Upper lobe of right lung (tissue), 1 donor: ENCODE data around the gene UFSP1. TPM values are rescaled to one million over a fixed set of nuclear protein-coding genes. Genes with fewer than 3 reads are reported as not detected.

ENCODE experiments used
- ATAC-seq: fragments of 200-7000 bp; cut with Tn5 transposase; one replicate; pipeline ENCODE4 v1.9.1; 2020; ENCODE audit warnings: mild to moderate bottlenecking, moderate library complexity
- DNase-seq: peaks from one replicate; pipeline ENCODE4 v3.0.0-alpha.2; 2020
- H3K27ac ChIP-seq: fragments of 200-600 bp; one replicate; pipeline ENCODE4 v1.8.0; 2022
- H3K27me3 ChIP-seq: fragments of 200-600 bp; one replicate; pipeline ENCODE4 v1.8.0; 2022; ENCODE audit warnings: mild to moderate bottlenecking
- H3K36me3 ChIP-seq: fragments of 200-600 bp; one replicate; pipeline ENCODE4 v1.8.0; 2022
- H3K4me1 ChIP-seq: fragments of 200-600 bp; one replicate; pipeline ENCODE4 v1.8.0; 2022
- H3K4me3 ChIP-seq: fragments of 200-600 bp; one replicate; pipeline ENCODE4 v1.8.0; 2022; ENCODE audit warnings: mild to moderate bottlenecking
- H3K9me3 ChIP-seq: fragments of 200-600 bp; one replicate; pipeline ENCODE4 v1.8.0; 2022
- CTCF ChIP-seq: fragments of 200-600 bp; IDR thresholded peaks from one replicate; pipeline ENCODE4 v1.8.0; 2022; ENCODE audit warnings: antibody characterized with exemption
- intact Hi-C: fragments of 100-400 bp; cut with DNase I; formaldehyde crosslinking; loops from one replicate; pipeline ENCODE4 v1.11.0; 2022
- total RNA-seq: library from RNA; stranded (reverse); fragmentation: NEBNext Ultra II Directional; extraction: Animal tissue kit (Norgen Biotek cat#: 25700); gene quantifications from one replicate; pipeline ENCODE4 v1.2.1, GENCODE V29; 2021
- donor health status: DM: no; HTN: yes; CAD: no; lungs with severe emphysema.

UFSP1 gene
- total RNA-seq, 1 donor from 2014 or later: 3.1 TPM

DNA sequence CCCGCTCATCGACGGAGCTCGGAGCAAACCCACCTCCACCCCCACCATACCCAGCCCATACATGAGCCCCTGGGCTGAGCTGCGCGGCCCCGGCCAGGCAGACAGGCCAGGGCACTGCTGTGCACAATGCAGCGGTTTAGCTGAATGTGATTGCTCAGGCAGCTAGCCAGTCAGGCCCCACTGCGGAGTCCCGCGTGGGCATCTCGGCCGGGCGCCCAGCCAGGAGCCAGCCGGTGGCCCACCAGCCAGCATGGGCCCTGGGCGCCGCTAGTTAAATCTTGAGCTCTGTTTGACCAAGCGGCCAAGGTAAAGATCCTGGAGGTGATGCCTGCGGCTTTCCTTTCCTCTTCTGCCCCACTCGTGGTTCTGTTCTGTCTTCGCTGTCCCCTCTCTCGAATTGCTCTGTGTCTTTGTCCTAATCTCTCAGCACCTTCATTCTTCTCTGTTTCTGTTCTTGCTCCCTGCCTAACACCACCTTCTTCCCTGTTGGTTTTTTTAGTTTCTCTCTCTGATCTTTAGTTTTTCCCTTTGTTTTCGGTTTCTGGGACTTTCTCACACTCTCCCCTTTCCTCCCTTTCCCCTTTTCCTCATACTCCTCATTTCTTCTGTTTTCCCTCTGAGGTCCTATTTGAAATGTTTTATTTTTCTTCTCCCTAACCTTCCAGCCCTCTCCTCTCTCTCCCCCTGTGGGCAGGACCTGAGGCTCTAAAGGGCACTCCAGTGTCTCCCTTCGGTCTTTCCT is 6.6 kb downstream of the UFSP1 start:
- Histone ChIP-seq H3K4me1 (peaks cover 13% of the 10 kb centered on the region), H3K27ac (no peak overlapping the region), H3K27me3 (no peaks in the 10 kb centered on the region), H3K9me3 (no peaks in the 10 kb centered on the region), H3K4me3 (no peak overlapping the region), H3K36me3 (peaks cover 84% of the 10 kb centered on the region)
- intact Hi-C loops: no loop called here
- no peak for DNase-seq
- no peak for TF ChIP-seq CTCF
- no peak for ATAC-seq

DNA sequence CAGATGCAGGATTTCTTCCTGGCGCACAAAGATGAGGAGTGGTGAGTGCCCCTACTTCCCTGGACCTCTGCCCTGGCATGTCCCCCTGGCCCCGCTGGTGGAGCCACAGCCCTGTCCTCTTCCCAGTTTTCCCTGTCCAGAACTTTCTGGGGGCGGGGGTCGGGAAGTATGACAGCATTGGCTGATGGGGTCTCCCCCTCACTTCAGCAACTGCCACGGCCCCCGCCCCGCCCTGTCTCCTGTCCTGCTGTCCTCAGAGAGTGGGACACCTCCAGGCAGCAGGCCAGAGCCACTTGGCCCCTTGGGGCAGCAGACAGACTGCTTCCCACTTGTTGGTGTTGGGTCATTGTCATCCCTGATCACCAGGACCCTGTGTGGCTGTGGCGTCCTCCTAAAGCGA is 7.3 kb downstream of the UFSP1 start:
- no peak for ATAC-seq
- Histone ChIP-seq H3K4me3 (no peak overlapping the region), H3K27ac (no peak overlapping the region), H3K4me1 (peaks cover 10% of the 10 kb centered on the region), H3K36me3 (peaks cover 84% of the 10 kb centered on the region), H3K9me3 (no peaks in the 10 kb centered on the region), H3K27me3 (no peaks in the 10 kb centered on the region)
- intact Hi-C loops: no loop called here
- TF ChIP-seq CTCF: no peak
- no peak for DNase-seq

DNA sequence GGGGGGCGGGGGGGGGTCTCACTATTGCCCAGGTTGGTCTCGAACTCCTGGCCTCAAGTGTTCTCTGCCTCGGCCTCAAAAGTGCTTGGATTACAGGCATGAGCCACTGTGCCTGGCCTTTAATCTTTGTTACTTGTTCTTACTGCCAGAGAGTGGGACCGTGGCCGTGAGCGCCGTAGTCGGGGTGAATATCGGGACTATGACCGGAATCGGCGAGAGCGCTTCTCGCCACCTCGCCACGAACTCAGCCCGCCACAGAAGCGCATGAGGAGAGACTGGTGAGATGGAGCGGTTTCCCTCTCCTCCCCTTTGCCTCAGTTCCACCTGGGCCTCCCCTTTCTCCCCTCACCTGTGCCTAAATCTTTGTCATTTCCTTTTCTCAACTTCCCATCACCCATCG is 8.4 kb downstream of the UFSP1 start:
- Histone ChIP-seq H3K4me1 (peaks cover 20% of the 10 kb centered on the region), H3K27ac (no peak overlapping the region), H3K4me3 (no peak overlapping the region), H3K27me3 (no peaks in the 10 kb centered on the region), H3K9me3 (no peaks in the 10 kb centered on the region), H3K36me3 (peaks cover 80% of the 10 kb centered on the region)
- DNase-seq (no peak), ATAC-seq (no peak)
- intact Hi-C loops: no loop called here
- no peak for TF ChIP-seq CTCF

DNA sequence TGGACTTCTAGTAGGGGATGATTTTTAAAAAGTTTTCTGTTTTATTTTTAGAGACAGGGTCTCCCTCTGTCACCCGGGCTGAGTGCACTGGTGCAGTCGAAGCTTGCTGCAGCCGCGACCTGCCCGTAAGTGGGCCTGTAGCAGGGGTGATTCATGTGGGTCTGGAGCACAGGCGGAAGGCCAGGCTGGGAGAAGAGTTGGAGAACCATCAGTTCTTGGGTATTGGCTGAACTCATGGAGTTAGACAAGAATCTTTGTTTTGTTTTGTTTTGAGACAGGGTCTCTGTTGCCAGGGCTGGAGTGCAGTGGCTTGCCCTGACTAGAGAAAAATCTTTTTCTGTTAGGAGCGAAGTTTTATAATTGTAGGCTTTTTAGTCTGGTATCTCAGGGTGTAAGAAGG is 8.9 kb downstream of the UFSP1 start:
- peaks cover 25% of the 10 kb centered on the region for H3K4me1 ChIP-seq
- no peak overlapping the region for H3K27ac ChIP-seq
- H3K9me3 ChIP-seq: no peaks in the 10 kb centered on the region
- intact Hi-C loops: no loop called here
- no peak for ATAC-seq
- no peak overlapping the region for H3K4me3 ChIP-seq
- TF ChIP-seq CTCF: no peak
- DNase-seq: no peak
- peaks cover 75% of the 10 kb centered on the region for H3K36me3 ChIP-seq
- H3K27me3 ChIP-seq: no peaks in the 10 kb centered on the region

DNA sequence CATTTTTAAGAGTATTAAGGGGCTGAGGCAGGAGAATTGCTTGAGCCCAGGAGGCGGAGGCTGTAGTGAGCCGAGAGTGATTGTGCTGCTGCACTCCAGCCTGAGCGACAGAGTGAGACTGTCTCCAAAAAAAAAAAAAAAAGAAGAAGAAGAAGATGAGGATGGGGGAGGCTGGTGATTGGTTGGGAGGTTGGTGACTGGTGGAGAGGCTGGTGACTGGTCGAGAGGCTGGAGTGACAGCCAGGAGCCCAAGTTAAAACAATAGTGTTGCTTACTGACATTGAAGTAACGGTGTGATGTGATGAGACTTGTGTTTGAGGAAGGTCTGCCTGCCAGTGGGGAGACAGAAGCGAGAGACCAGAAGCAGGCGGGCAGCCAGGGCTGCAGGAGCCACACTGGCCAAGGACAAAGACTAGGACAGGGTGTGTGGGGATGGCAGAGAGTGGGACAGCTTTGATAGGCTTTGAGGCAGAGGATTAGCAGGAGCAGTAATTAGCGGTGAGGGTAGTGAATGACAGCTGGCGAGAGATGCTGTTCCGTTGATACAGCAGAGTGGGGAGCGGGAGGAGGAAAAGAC is 9.7 kb downstream of the UFSP1 start:
- no peak overlapping the region for H3K4me3 ChIP-seq
- intact Hi-C loops: no loop called here
- no peaks in the 10 kb centered on the region for H3K9me3 ChIP-seq
- no peak overlapping the region for H3K27ac ChIP-seq
- peaks cover 66% of the 10 kb centered on the region for H3K36me3 ChIP-seq
- ATAC-seq (no peak), DNase-seq (no peak)
- H3K4me1 ChIP-seq: peaks cover 25% of the 10 kb centered on the region
- TF ChIP-seq CTCF: no peak
- H3K27me3 ChIP-seq: no peaks in the 10 kb centered on the region
